Measurements from ENCODE around the gene PHF21A. TPM values are rescaled to one million over a fixed set of nuclear protein-coding genes. Genes with fewer than 3 reads are reported as not detected.
"Not testable (repeated sequence)": the region's sequence is repeated elsewhere in the genome, so short reads cannot be mapped to it uniquely, and the experiment has no call there.

The PHF21A gene
- total RNA-seq, 1 donor from 2014 or later = 36.6 TPM

DNA sequence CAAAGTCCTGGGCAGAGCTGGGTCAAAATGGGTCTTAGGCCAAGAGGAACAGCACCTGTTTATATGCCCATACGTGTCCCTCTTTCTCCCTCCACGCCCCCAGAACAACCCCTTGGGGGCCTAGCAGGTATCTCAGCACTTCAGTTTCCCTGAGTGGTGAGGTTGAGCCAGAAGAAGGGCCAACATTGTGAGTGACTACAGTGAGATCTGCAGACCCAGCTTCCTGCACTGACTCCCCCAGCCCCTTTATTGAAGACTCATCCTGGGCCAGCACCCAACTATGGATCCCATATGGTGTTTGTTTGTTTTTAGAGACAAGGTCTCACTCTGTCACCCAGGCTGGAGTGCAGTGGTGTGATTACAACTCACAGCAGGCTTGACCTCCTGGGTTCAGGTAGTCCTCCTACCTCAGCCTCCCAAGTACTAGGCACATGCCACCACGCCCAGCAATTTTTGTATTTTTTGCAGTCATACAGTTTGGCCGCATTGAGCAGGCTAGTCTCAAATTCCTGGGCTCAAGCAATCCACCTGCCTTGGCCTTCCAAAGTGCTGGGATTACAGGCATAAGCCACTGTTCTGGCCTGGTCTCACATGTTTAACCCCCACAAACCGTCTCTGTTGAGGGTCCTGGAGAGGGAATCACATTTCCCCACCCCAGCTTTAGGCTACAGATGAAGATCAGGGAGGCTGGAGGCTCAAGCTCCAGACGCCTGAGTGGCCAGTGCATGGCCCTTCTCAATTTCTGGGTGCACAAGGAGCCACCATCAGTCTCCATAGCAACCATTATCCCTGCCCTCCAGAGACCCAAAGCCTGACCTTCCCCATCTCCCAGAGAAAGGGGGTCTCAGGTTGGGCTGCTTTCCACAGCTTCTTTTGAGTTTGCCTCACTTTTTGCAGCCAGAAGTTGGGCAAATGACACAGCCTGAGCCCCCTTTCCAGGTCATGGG, 200.4 kb downstream of the PHF21A start:
- ATAC-seq (ENCODE audit: poor library complexity) (no peak), DNase-seq (peak; percentile 25)
- intact Hi-C loops (cut with DNase I) = no loop called here

DNA sequence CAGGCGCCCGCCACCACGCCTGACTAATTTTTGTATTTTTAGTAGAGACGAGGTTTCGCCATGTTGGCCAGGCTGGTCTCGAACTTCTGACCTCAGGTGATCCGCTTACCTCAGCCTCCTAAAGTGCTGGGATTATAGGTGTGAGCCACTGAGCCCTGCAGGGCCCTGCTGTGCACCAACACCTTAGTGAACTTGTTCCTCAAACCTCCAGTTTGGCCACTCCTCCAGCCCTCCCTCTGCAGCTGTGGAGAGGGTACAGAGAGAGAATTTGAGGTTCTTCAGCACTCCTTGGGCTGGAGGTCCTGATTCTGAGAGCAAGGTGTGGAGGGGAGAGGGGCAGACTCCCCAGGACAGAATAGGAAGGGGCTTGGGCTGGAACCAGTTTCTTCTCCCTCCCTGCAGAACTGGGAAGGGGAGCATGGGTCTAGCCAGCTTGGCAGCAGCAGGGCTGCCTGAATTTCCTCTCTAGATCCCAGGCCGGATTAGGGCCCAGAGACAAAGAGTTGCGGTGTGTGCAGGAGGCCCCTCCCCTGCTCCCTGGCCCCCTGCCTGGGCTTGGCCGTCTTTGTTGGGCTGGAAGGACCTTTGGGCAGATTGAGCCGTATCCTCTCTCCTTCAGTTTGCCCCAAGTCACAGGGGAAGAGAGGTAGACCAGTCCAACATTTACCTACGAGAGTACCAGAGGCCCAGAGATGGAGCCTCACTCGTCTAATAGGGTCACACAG, 201.3 kb downstream of the PHF21A start:
- ATAC-seq (ENCODE audit: poor library complexity) (no peak), DNase-seq (peak; percentile 44)
- intact Hi-C loops (cut with DNase I) = loop anchor here (5.0 kb wide), 1 partner anchor 63 kb away; no protein-coding TSS in a partner anchor

- DNase-seq (peak; percentile 26), ATAC-seq (ENCODE audit: poor library complexity) (no peak)
- intact Hi-C loops (cut with DNase I) = loop anchor here (5.0 kb wide), 1 partner anchor 62 kb away; no protein-coding TSS in a partner anchor
These were observed 202.1 kb downstream of the PHF21A start for GRCh38 chr11:45918962-45919675.

DNA sequence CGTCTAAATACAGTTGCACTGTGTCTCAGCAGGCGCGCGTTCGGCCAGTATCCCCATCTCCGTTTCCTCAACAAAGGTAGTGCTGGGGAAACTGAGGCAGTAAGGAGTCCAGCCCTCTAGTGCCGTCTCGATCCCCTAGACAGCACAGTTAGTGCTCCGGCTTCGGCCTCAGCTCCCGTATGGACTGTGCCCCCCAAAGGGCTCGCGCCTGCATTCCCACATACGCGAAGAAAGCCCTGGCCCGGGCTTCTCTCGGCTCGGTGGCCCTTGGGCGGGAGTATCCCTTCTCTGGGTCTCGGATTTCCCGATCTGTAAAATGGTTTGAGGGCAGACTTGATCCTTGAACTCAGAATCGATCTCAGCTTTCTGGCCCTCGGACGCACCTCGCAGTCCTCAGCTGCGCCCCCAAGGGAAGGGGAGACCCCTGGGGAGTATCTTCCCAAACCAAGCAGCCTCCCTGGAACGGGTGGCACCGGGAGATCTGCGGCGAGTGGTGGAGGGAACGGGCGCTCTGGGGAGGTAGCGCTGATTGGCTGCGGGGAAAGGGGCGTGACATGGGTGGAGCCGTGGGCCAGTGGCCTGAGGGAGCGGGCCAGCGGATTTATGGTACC, 202.8 kb downstream of the PHF21A start:
- DNase-seq (peak; percentile 91), ATAC-seq (ENCODE audit: poor library complexity) (peak; percentile 91)
- intact Hi-C loops (cut with DNase I) = loop anchor here (5.0 kb wide), 1 partner anchor 61 kb away; no protein-coding TSS in a partner anchor

- DNase-seq = peak; percentile 98
- intact Hi-C loops (cut with DNase I) = loop anchor here (5.0 kb wide), 1 partner anchor 60 kb away; no protein-coding TSS in a partner anchor
- ATAC-seq (ENCODE audit: poor library complexity) = peak; percentile 96
These were observed 203.5 kb downstream of the PHF21A start, which contains the start of gene PEX16 for GRCh38 chr11:45917623-45918330. Gene PEX16, minus strand, starts transcription at chr11:45917877. Its CDS starts 66 bp downstream, at chr11:45917811.

GRCh38 chr11:45917286-45917622, 204.0 kb downstream of the PHF21A start:
- intact Hi-C loops (cut with DNase I) = loop anchor here (5.0 kb wide), 1 partner anchor 60 kb away; no protein-coding TSS in a partner anchor
- DNase-seq = no peak
- ATAC-seq (ENCODE audit: poor library complexity) = no peak

- DNase-seq = no peak
- ATAC-seq (ENCODE audit: poor library complexity) = no peak
- intact Hi-C loops (cut with DNase I) = loop anchor here (5.0 kb wide), 1 partner anchor 58 kb away; no protein-coding TSS in a partner anchor
These were observed 205.8 kb downstream of the PHF21A start for GRCh38 chr11:45915446-45915845.

DNA sequence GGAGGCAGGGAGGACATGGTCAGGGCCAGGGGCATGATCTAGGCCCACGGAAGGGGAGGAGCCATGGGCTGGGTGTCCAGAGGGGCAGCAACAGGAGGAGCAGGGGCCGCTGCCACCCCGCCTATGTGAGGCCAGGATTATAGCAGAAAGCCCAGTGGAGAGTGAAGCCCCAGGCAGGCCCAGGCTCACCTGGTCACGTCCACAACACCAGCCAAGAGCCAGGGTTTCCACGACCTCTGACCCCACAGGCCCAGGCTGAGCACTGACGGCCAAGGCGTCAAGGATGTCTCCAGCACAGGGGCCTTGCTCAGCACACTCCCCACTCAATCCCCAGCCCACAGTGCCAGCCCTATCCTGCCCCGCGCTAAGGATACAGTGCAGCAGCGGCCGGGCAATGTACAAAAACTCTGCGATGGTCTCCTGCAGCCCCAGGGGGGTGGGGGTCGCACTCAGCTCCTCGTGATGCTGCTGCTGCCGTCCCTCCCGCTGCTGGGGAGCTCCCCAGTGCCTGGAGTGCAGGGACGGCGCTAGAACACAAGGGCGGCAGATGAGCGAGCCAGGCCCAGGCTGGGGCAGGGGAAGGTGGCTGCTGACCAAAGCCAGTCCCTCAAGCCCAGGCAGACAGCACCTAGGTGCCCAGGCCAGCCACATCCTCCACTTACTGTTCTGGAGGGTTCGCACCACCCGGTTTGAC, 207.2 kb downstream of the PHF21A start:
- intact Hi-C loops (cut with DNase I) = no loop called here
- DNase-seq (no peak), ATAC-seq (ENCODE audit: poor library complexity) (no peak)

- no peak for ATAC-seq (ENCODE audit: poor library complexity)
These were observed 207.7 kb downstream of the PHF21A start for GRCh38 chr11:45913514-45913913.

GRCh38 chr11:45910623-45911022, 210.6 kb downstream of the PHF21A start:
- ATAC-seq (ENCODE audit: poor library complexity) (no peak), DNase-seq (no peak)
- intact Hi-C loops (cut with DNase I) = no loop called here

More at GRCh38 chr11:45913514-45913913, 207.7 kb downstream of the PHF21A start:
- no peak for DNase-seq
- intact Hi-C loops (cut with DNase I) = no loop called here

GRCh38 chr11:45909594-45910475, 211.4 kb downstream of the PHF21A start:
- ATAC-seq (ENCODE audit: poor library complexity) = no peak
- intact Hi-C loops (cut with DNase I) = no loop called here
- no peak for DNase-seq

- DNase-seq = no peak
- intact Hi-C loops (cut with DNase I) = no loop called here
- ATAC-seq (ENCODE audit: poor library complexity) = peak; percentile 18
These were observed 213.3 kb downstream of the PHF21A start for GRCh38 chr11:45907911-45908370.

GRCh38 chr11:45906965-45907611, 214.2 kb downstream of the PHF21A start, which contains the start of gene FREY1:
Gene FREY1, minus strand, starts transcription at chr11:45907271. Its CDS starts 26 bp downstream, at chr11:45907245.
- intact Hi-C loops (cut with DNase I) = no loop called here
- ATAC-seq (ENCODE audit: poor library complexity) = peak; percentile 8
- no peak for DNase-seq

DNA sequence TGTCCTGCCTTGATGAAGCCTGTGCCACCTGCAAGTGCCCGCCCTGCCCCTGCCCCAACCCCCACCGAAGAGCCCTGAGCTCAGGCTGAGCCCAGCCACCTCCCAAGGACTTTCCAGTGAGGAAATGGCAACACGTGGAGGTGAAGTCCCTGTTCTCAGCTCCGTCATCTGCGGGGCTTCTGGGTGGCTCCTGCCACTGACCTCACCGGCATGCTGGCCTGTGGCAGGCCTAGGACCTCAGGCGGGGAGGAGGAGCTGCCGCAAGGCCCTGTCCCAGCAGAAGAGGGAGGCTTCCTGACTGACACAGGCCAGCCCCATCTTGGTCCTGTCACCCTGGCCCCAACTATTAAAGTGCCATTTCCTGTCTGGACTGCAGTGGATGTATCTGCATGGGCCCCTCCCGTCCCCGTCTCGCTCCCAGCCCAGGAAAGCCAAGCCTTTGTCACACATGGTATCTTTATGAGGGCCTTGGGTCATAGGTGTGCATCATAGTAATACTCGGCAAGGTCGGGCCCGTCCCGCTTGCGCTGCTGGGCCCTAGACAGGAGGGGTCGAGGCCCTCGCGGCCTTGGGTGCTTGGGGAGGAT, 215.1 kb downstream of the PHF21A start:
- ATAC-seq (ENCODE audit: poor library complexity) (no peak), DNase-seq (no peak)
- intact Hi-C loops (cut with DNase I) = no loop called here

GRCh38 chr11:45905576-45905975, 215.7 kb downstream of the PHF21A start:
- intact Hi-C loops (cut with DNase I); ATAC-seq (ENCODE audit: poor library complexity); DNase-seq: not testable (repeated sequence)
